ENCODE measurements around the gene OR11A1. TPM values are rescaled to one million over a fixed set of nuclear protein-coding genes. Genes with fewer than 3 reads are reported as not detected.

The OR11A1 gene
- total and polyA plus RNA-seq, 12 donors = not detected

- Histone ChIP-seq H3K4me3 (no peak overlapping the region), H3K27me3 (peaks cover 0 to 29% (median 16%) of the 10 kb centered on the region in 7 donors), H3K27ac (no peak overlapping the region), H3K4me1 (no peaks in the 10 kb centered on the region), H3K9me3 (no peaks in the 10 kb centered on the region), H3K36me3 (no peaks in the 10 kb centered on the region)
- 63 to 70% methylated on average over 5 of the region's 5 CpGs for WGBS, 2 donors
- peak in 2 of 8 donors; percentile 30 to 60 for ATAC-seq
- intact Hi-C loops (cut with DNase I) = no loop called here
- DNase-seq = no peak
- no peak for TF ChIP-seq CTCF (IDR thresholded peaks at IDR 0.05)
Observed at GRCh38 chr6:29502597-29502996, 45.7 kb upstream of the OR11A1 start.

GRCh38 chr6:29502181-29502580 lies 45.3 kb upstream of the OR11A1 start:
- no peaks in the 10 kb centered on the region for H3K4me1 ChIP-seq
- no peak for TF ChIP-seq CTCF (IDR thresholded peaks at IDR 0.05)
- ATAC-seq = no peak
- H3K27ac ChIP-seq = no peak overlapping the region
- intact Hi-C loops (cut with DNase I) = no loop called here
- peaks cover 0 to 29% (median 12%) of the 10 kb centered on the region in 7 donors for H3K27me3 ChIP-seq
- H3K36me3 ChIP-seq = no peaks in the 10 kb centered on the region
- 87 to 89% methylated on average over 3 of the region's 3 CpGs for WGBS, 2 donors
- no peaks in the 10 kb centered on the region for H3K9me3 ChIP-seq
- H3K4me3 ChIP-seq = no peak overlapping the region
- no peak for DNase-seq

- no peaks in the 10 kb centered on the region for H3K9me3 ChIP-seq
- H3K27ac ChIP-seq = no peak overlapping the region
- no peaks in the 10 kb centered on the region for H3K36me3 ChIP-seq
- H3K27me3 ChIP-seq = peaks cover 0 to 31% (median 11%) of the 10 kb centered on the region in 7 donors
- no peaks in the 10 kb centered on the region for H3K4me1 ChIP-seq
- DNase-seq = no peak
- ATAC-seq = no peak
- 89% methylated on average over 6 of the region's 6 CpGs for WGBS, 2 donors
- H3K4me3 ChIP-seq = no peak overlapping the region
- TF ChIP-seq CTCF (IDR thresholded peaks at IDR 0.05) = no peak
- intact Hi-C loops (cut with DNase I) = no loop called here
Observed at GRCh38 chr6:29501106-29501505, 44.2 kb upstream of the OR11A1 start.

- Histone ChIP-seq H3K9me3 (no peaks in the 10 kb centered on the region), H3K27ac (no peak overlapping the region), H3K4me1 (no peaks in the 10 kb centered on the region), H3K36me3 (no peaks in the 10 kb centered on the region), H3K27me3 (peaks cover 0 to 36% (median 15%) of the 10 kb centered on the region in 7 donors), H3K4me3 (no peak overlapping the region)
- intact Hi-C loops (cut with DNase I) = no loop called here
- WGBS, 2 donors = 81 to 85% methylated on average over 8 of the region's 8 CpGs
- no peak for ATAC-seq
- TF ChIP-seq CTCF (IDR thresholded peaks at IDR 0.05) = no peak
- DNase-seq = no peak
Observed at GRCh38 chr6:29500594-29500993, 43.7 kb upstream of the OR11A1 start.
